Thyroid gland (tissue), 4 donors: ENCODE data around the gene AFAP1L2.

Experiments
- POLR2A ChIP-seq, 2 donors: fragments of 450-650 bp; IDR thresholded peaks; one replicate each; pipeline ENCODE4 v1.6.1; 2017; ENCODE audit warnings: antibody characterized with exemption in 2 of 2, mild to moderate bottlenecking in 2 of 2, moderate library complexity in 1 of 2
- TF ChIP-seq, protein P1 (sequence below), 6 experiments: fragments of 200-600 bp in 3 of 6; fragments of 450-650 bp in 3 of 6; sonication (generic) in 3 of 6; IDR thresholded peaks; one replicate each; pipeline ENCODE4 v1.5.1; 2016 to 2019; ENCODE audit warnings: antibody characterized with exemption in 6 of 6, mild to moderate bottlenecking in 2 of 6, inconsistent platforms in 1 of 6, moderate library complexity in 1 of 6

DNA sequence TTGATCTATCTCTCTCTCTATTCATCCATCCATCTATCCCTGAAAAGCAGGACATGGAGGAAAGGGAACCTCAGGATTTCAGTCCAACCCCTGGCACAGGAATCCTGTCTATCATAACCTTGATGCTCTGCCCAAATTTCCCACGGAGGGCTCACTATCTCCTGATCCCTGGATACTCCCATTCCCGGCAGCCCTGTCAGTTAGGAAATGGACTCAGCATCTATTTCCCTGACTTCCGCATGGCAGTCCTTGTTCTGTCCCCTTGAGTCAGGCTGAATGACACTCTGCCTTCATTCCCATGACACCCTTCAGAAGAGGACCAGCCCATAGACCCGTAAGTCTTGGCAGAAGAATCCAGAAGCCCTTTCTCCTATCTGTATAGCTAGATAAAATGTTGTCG lies 87.6 kb downstream of the AFAP1L2 start:
- no peak for TF ChIP-seq POLR2A (IDR thresholded peaks at IDR 0.05)
- TF ChIP-seq, protein P1, sequence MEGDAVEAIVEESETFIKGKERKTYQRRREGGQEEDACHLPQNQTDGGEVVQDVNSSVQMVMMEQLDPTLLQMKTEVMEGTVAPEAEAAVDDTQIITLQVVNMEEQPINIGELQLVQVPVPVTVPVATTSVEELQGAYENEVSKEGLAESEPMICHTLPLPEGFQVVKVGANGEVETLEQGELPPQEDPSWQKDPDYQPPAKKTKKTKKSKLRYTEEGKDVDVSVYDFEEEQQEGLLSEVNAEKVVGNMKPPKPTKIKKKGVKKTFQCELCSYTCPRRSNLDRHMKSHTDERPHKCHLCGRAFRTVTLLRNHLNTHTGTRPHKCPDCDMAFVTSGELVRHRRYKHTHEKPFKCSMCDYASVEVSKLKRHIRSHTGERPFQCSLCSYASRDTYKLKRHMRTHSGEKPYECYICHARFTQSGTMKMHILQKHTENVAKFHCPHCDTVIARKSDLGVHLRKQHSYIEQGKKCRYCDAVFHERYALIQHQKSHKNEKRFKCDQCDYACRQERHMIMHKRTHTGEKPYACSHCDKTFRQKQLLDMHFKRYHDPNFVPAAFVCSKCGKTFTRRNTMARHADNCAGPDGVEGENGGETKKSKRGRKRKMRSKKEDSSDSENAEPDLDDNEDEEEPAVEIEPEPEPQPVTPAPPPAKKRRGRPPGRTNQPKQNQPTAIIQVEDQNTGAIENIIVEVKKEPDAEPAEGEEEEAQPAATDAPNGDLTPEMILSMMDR (IDR thresholded peaks at IDR 0.05): no peak
